Astrocyte (in vitro differentiated cells and primary cell): ENCODE measurements around the gene FUZ. TPM values are rescaled to one million over a fixed set of nuclear protein-coding genes. Genes with fewer than 3 reads are reported as not detected.

Source experiments
- DNase-seq: peaks from one replicate; pipeline ENCODE4 v3.0.0-alpha.2; 2010; ENCODE audit warnings: low read depth
- FAIRE-seq: peaks from 2 replicates; lab custom pipeline; 2011; peaks lifted over from hg19 to GRCh38; lab: Jason Lieb, UNC
- H2AFZ ChIP-seq: 2 replicates; pipeline ENCODE4 v1.6.0; 2012; ENCODE audit warnings: low read depth, low read length, inconsistent platforms
- H3K27ac ChIP-seq: 2 replicates; pipeline ENCODE4 v1.5.1; 2011; ENCODE audit warnings: low read depth, low read length, inconsistent platforms
- H3K27me3 ChIP-seq: 2 replicates; pipeline ENCODE4 v1.6.0; 2011; ENCODE audit warnings: low read length, inconsistent platforms; ENCODE audit not compliant: insufficient read depth
- H3K36me3 ChIP-seq: 2 replicates; pipeline ENCODE4 v1.5.1; 2011; ENCODE audit warnings: low read length, inconsistent platforms; ENCODE audit not compliant: insufficient read depth
- H3K4me1 ChIP-seq: 2 replicates; pipeline ENCODE4 v1.5.1; 2011; ENCODE audit warnings: low read length, inconsistent platforms; ENCODE audit not compliant: insufficient read depth
- H3K4me2 ChIP-seq: 2 replicates; pipeline ENCODE4 v1.6.0; 2012; ENCODE audit warnings: low read length, inconsistent platforms
- H3K4me3 ChIP-seq: 2 replicates; pipeline ENCODE4 v1.5.1; 2011; ENCODE audit warnings: low read depth, mild to moderate bottlenecking, low read length, inconsistent platforms; ENCODE audit not compliant: insufficient read depth
- H3K79me2 ChIP-seq: 2 replicates; pipeline ENCODE4 v1.6.0; 2012; ENCODE audit warnings: mild to moderate bottlenecking, low read length, inconsistent platforms; ENCODE audit not compliant: insufficient read depth
- H3K9ac ChIP-seq: 2 replicates; pipeline ENCODE4 v1.6.0; 2012; ENCODE audit warnings: mild to moderate bottlenecking, low read length, inconsistent platforms
- H3K9me3 ChIP-seq: 2 replicates; pipeline ENCODE4 v1.5.1; 2012; ENCODE audit warnings: low read depth, mild to moderate bottlenecking, low read length, inconsistent platforms; ENCODE audit not compliant: insufficient read depth
- H4K20me1 ChIP-seq: 2 replicates; pipeline ENCODE4 v1.6.0; 2012; ENCODE audit warnings: low read length, inconsistent platforms; ENCODE audit not compliant: insufficient read depth
- H3K27ac Mint-ChIP-seq: one replicate; pipeline ENCODE4 v1.8.0; 2021; ENCODE audit warnings: mild to moderate bottlenecking, mixed read lengths; ENCODE audit not compliant: unreplicated experiment
- H3K27me3 Mint-ChIP-seq: one replicate; pipeline ENCODE4 v1.8.0; 2021; ENCODE audit warnings: low read depth, mixed read lengths; ENCODE audit not compliant: unreplicated experiment
- H3K36me3 Mint-ChIP-seq: one replicate; pipeline ENCODE4 v1.8.0; 2021; ENCODE audit warnings: low read depth, mixed read lengths; ENCODE audit not compliant: unreplicated experiment
- H3K4me1 Mint-ChIP-seq: one replicate; pipeline ENCODE4 v1.8.0; 2021; ENCODE audit warnings: low read depth, mixed read lengths; ENCODE audit not compliant: unreplicated experiment
- H3K4me3 Mint-ChIP-seq: one replicate; pipeline ENCODE4 v1.8.0; 2021; ENCODE audit warnings: mild to moderate bottlenecking, moderate library complexity, mixed read lengths; ENCODE audit not compliant: unreplicated experiment
- H3K9me3 Mint-ChIP-seq: one replicate; pipeline ENCODE4 v1.8.0; 2021; ENCODE audit warnings: mild to moderate bottlenecking, mixed read lengths; ENCODE audit not compliant: unreplicated experiment
- EZH2 ChIP-seq: IDR thresholded peaks from 2 replicates; pipeline ENCODE4 v1.6.1; 2012; ENCODE audit warnings: mild to moderate bottlenecking, low read length, inconsistent platforms; ENCODE audit not compliant: insufficient read depth
- total RNA-seq: library from RNA; stranded (reverse); gene quantifications from 2 replicates; pipeline ENCODE4 v1.2.1, GENCODE V29; 2021
- TF ChIP-seq, protein P1 (sequence below): IDR thresholded peaks from 2 replicates; pipeline ENCODE4 v1.5.1; 2011; ENCODE audit warnings: low read depth, mild to moderate bottlenecking, inconsistent platforms, low read length, moderate library complexity; ENCODE audit not compliant: insufficient read depth

Gene FUZ
- total RNA-seq, 1 donor from 2014 or later: 9.8 TPM

DNA sequence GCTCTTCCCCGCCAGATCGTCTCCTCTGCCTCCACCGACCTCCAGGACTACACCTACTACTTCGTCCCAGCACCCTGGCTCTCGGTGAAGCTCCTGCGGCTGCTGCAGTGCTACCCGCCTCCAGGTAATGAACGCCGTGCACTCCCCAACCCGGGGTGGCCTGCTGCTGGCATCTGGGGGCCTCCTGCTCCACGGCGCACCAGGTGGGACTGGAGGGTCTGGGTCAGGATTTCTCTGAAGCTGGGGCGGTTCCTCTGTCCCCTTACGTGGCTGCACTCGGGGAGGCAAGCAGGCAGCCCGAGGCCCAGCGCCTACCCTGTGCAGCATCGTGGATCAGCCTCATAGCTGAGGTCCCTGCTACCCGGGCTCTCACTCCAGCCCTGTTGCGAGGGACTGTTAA is 17.5 kb downstream of the FUZ start:
- Histone ChIP-seq H3K4me1 (peaks cover 4% of the 10 kb centered on the region), H3K27ac (no peak overlapping the region), H3K4me2 (no peak overlapping the region), H3K27me3 (no peaks in the 10 kb centered on the region), H3K9me3 (no peaks in the 10 kb centered on the region), H3K9ac (no peak overlapping the region), H2AFZ (no peak overlapping the region), H3K36me3 (peaks cover 23% of the 10 kb centered on the region), H3K4me3 (no peak overlapping the region), H4K20me1 (peaks cover 11% of the 10 kb centered on the region), H3K79me2 (peaks cover 5% of the 10 kb centered on the region)
- Mint-ChIP-seq H3K36me3 (peaks cover 34% of the 10 kb centered on the region), H3K4me3 (no peak overlapping the region), H3K9me3 (no peaks in the 10 kb centered on the region), H3K4me1 (no peaks in the 10 kb centered on the region), H3K27ac (no peak overlapping the region), H3K27me3 (no peaks in the 10 kb centered on the region)
- DNase-seq (no peak), FAIRE-seq (no peak)
- TF ChIP-seq EZH2: no peak
- TF ChIP-seq, protein P1, sequence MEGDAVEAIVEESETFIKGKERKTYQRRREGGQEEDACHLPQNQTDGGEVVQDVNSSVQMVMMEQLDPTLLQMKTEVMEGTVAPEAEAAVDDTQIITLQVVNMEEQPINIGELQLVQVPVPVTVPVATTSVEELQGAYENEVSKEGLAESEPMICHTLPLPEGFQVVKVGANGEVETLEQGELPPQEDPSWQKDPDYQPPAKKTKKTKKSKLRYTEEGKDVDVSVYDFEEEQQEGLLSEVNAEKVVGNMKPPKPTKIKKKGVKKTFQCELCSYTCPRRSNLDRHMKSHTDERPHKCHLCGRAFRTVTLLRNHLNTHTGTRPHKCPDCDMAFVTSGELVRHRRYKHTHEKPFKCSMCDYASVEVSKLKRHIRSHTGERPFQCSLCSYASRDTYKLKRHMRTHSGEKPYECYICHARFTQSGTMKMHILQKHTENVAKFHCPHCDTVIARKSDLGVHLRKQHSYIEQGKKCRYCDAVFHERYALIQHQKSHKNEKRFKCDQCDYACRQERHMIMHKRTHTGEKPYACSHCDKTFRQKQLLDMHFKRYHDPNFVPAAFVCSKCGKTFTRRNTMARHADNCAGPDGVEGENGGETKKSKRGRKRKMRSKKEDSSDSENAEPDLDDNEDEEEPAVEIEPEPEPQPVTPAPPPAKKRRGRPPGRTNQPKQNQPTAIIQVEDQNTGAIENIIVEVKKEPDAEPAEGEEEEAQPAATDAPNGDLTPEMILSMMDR: no peak

- Mint-ChIP-seq H3K36me3 (peaks cover 30% of the 10 kb centered on the region), H3K27me3 (no peaks in the 10 kb centered on the region), H3K4me3 (no peak overlapping the region), H3K9me3 (no peaks in the 10 kb centered on the region), H3K27ac (no peak overlapping the region), H3K4me1 (no peaks in the 10 kb centered on the region)
- H3K79me2 ChIP-seq: peaks cover 19% of the 10 kb centered on the region
- no peak overlapping the region for H3K4me3 ChIP-seq
- no peaks in the 10 kb centered on the region for H3K9me3 ChIP-seq
- no peak overlapping the region for H3K27ac ChIP-seq
- H3K4me1 ChIP-seq: peaks cover 4% of the 10 kb centered on the region
- no peak for FAIRE-seq
- H2AFZ ChIP-seq: no peak overlapping the region
- TF ChIP-seq EZH2: no peak
- TF ChIP-seq, protein P1: no peak
- H3K36me3 ChIP-seq: peaks cover 24% of the 10 kb centered on the region
- H3K27me3 ChIP-seq: no peaks in the 10 kb centered on the region
- peaks cover 30% of the 10 kb centered on the region for H4K20me1 ChIP-seq
- H3K9ac ChIP-seq: no peak overlapping the region
- DNase-seq: no peak
- no peak overlapping the region for H3K4me2 ChIP-seq
These were observed 19.6 kb downstream of the FUZ start for GRCh38 chr19:49793561-49793840.

DNA sequence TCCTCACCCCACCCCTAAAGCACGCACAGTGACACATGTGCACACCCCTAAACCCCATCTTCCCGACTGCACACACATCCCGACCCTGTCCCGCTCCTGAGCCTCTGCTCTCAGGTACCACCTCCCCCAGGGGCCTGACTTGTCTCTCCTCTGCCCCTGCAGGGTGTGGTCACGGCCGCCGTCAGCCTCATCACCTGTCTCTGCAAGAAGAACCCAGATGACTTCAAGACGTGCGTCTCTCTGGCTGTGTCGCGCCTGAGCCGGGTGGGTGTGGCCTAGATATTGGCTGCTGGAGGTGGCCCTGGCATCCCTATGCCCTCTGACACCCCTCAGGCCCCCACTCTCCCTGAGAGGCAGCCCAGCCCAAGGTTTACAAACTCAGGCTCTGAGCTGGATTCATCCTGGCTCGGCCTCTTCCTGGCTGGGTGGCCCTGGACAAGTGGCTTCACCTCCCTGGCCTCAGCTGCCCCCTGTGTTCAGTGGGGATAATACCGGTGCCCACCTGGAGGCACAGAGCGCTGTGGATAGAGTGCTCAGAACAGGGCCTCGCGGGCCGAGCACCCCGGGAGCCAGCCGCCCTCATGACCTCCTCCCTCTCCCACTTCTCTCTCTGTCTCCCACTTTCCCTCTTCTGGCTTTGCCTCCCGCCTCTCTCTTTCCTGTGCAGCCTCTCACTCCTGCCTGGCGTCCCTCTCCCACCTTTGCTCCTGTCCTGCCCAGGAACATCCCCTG is 20.1 kb downstream of the FUZ start:
- no peak overlapping the region for H3K9ac ChIP-seq
- H3K4me1 ChIP-seq: peaks cover 4% of the 10 kb centered on the region
- no peak overlapping the region for H3K4me3 Mint-ChIP-seq
- no peak overlapping the region for H3K4me3 ChIP-seq
- no peaks in the 10 kb centered on the region for H3K27me3 Mint-ChIP-seq
- peaks cover 24% of the 10 kb centered on the region for H3K79me2 ChIP-seq
- no peak overlapping the region for H3K27ac ChIP-seq
- peaks cover 35% of the 10 kb centered on the region for H4K20me1 ChIP-seq
- H3K9me3 ChIP-seq: no peaks in the 10 kb centered on the region
- FAIRE-seq: no peak
- H3K4me1 Mint-ChIP-seq: no peaks in the 10 kb centered on the region
- no peak overlapping the region for H2AFZ ChIP-seq
- no peaks in the 10 kb centered on the region for H3K9me3 Mint-ChIP-seq
- TF ChIP-seq, protein P1: no peak
- no peak overlapping the region for H3K4me2 ChIP-seq
- DNase-seq: no peak
- no peak overlapping the region for H3K27ac Mint-ChIP-seq
- peaks cover 33% of the 10 kb centered on the region for H3K36me3 Mint-ChIP-seq
- peaks cover 23% of the 10 kb centered on the region for H3K36me3 ChIP-seq
- H3K27me3 ChIP-seq: no peaks in the 10 kb centered on the region
